COR-L47 (cell line): ENCODE data around the gene ANO8.

Experiments used
- DNase-seq: peaks from one replicate; lab custom pipeline; 2025; lab: John Stamatoyannopoulos, UW

Gene ANO8

DNA sequence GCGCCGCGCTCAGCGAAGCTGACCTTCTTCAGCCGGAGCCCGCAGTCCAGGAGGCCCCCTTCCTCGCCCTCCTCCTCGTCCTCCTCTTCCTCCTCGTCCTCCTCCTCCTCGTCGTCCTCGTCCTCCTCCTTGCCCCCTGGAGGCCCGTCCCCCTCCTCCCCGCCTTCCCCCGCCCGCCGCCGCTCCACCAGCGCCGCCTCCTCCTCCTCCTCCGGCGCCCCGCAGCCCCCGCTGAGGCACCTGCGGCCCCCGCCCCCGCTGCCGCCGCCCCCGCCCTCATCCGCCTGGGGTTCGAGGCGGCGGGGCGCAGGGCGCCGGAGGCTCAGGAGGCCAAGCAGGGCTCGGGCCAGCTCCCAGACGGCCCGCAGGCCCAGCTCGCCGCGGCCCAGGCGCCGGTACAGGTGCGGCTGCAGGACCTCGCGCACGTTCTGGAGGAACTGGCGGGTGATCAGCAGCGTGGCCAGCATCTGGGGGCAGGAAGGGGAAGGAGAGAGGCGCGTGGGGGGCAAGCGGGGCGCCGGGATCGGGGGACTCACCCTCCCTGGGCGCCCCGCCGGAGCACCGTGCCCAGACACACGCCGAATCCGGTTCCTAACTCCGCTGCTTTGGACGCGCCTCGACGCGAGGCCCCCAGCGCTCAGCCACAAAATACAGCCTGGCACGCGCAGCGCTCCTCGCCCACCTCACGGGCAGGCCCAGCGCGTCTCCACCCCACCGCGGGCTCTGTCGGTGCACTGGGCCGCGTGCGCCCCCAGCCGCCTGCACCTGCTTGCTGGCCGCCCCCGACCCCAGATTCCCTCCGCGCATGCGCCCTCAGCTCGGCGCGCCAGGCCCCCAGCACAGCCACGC lies 5.9 kb downstream of the ANO8 start:
- DNase-seq, result no peak

- DNase-seq, result no peak
Observed at GRCh38 chr19:17327654-17328516, 6.8 kb downstream of the ANO8 start.

- no peak for DNase-seq
Observed at GRCh38 chr19:17327068-17327653, 7.5 kb downstream of the ANO8 start.

- no peak for DNase-seq
Observed at GRCh38 chr19:17326595-17326966, 8.1 kb downstream of the ANO8 start.

- DNase-seq, result no peak
Observed at GRCh38 chr19:17325881-17326594, 8.6 kb downstream of the ANO8 start.

- no peak for DNase-seq
Observed at GRCh38 chr19:17325133-17325532, 9.5 kb downstream of the ANO8 start.

DNA sequence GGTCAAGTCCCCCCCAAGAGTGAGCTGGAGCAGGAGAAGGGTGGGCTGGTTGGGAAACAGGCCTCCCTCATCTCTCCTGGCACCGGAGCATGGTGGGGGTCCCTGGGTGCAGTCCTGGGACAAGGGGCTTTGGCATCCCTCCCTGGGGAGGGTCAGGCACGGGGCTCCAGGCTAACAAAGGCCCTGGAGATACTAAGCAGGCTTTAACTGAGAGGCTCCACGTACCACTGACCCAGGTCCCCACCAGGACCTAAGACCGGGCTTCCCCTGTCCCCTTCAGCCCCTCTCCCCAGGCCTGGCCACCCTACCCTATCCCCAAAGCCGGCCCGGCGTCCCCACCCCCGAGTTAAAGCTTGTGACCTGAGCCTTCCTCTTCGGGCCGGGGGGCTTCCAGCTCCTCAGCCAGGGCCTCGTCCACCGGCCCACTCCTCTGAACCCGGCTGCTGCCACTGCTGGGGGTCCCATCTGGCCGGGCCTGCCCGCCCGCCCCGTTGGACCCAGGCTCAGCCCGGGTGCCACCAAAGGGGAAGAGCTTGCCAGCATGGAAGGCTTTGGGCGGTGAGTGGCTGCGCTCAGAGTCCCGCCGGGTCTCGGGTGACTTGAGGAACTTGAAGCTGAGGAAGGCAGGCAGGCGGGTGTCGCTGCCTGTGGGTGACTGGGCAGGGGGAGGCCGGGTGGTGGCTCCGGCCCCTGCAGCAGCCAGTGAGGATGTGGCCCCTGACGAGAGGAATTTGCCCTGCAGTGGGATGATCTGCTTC lies 10.1 kb downstream of the ANO8 start:
- no peak for DNase-seq

DNA sequence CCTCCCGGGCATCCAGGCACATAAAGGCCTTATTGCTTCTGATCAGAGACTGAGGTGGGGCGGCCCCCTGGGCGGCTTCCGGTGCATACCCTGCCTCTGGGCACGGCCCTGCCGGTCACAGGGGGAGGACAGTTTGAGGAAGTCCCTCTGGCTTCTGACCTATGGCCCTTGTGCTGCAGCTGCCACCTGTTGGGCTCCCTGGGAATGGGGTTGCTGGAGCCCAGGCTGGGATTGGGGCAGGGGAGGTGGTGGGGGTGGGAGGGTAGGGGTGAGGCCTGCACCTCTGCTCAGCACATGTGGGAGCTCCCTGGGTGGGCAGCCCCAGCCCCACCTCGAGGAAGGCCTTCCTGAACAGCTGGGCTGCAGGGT lies 10.7 kb downstream of the ANO8 start:
- no peak for DNase-seq

- no peak for DNase-seq
Observed at GRCh38 chr19:17323300-17323963, 11.2 kb downstream of the ANO8 start.

DNA sequence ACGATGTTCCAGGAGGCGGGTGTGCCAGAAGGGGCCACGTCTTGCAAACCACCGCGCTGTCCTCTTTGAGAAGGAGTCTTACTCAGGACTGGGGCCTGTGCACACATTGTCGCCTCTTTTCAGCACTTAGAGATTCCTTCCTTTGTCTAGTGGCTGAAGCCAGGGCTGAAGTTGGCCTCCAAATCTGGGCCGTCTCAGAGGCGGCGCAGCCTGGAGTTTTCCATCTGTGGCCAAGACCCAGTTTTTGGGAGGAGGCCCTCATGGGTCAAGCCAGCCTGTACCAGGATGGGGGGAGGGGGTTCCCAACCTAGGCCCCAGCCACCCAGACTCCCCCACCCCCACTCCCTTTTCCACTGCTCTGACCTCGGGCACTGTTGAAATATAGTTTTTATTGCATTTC lies 11.8 kb downstream of the ANO8 start:
- DNase-seq, result no peak

DNA sequence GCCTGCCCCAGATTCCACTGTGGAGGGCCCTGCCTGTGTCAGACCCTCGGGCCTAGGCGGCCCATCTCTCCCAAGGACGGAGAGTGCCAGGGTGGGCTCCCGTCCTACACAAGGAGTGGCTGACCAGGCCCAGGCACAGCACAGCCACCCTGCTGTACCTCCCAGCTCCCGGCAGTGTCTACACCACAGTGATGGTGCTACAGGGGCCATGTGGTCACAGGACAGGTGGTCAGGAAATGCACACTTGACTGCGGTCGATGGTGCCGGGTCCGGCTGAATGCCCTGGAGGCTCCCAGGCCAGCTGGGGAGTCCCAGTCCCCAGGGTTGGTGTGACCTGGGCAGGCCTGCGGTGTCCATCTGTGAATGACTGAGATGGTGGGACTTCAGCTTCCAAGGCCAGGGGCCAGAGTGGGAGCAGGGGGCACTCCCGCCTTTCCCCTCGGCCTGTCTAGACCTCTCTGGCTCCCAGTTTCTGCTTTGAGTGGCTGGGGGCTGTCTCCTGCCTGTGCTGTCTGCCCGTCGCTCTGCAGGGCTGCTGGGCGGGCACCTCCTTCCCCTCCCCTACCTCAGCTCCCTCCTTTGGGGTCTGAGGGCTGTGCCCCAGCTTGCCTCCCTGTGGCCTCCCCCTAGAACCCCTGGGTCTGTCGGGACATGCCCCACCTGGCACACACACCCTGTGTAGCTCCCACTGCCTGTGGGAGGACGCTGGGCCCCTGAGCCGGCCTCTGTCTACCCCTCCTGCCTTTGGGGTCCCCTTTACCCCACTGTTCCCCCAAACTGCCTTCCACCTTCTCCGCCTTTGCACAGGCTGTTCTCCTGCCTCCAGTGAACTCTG lies 12.8 kb downstream of the ANO8 start:
- no peak for DNase-seq

GRCh38 chr19:17320435-17320834 lies 14.2 kb downstream of the ANO8 start:
- no peak for DNase-seq

- no peak for DNase-seq
Observed at GRCh38 chr19:17319473-17320238, 15.0 kb downstream of the ANO8 start.

DNA sequence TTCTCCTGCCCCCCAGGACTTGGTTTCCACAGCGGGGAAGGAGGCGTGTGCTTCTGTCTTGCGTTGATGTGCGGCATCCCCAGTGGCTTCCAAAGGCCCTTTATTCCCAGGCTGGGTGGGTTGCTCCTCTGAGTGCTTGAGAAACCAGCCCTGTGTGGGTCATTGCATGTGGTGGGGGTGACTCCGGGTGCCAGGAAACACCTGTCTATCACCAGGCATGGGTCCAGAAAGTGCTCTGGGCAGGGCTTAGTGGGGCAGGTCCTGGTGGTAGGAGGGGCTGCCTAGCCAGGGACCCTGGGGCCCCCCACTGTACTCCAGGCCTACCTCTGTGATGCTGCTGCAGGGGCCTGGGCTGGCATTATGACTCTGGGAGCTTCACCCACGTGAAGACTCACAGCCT lies 15.7 kb downstream of the ANO8 start:
- DNase-seq, result no peak

DNA sequence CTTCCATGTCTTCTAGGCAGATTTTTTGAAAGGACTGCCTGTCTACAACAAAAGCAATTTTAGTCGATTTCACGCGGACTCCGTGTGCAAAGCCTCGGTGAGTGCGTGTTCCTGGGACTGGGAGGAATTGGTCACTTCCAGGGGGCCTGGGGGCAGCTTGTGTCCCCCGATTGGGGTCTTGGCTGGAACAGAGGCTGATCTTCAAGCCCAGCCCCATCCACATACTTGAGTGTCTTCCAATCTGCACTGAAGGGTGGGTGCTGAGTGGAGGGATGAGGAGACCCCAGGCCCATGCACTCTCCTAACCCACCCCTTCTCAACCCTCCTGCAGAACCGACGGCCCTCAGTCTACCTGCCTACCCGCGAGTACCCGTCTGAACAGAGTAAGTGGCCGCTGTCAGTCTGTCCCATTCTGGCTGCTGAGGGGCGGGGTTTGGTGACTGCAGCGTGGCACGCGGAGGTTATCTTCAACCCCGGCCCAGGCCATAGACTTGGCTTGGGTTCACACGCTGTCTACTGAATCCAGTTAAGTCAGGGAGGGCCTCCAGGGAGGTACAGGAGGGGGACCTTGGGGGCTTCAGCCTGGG lies 20.6 kb downstream of the ANO8 start:
- no peak for DNase-seq

DNA sequence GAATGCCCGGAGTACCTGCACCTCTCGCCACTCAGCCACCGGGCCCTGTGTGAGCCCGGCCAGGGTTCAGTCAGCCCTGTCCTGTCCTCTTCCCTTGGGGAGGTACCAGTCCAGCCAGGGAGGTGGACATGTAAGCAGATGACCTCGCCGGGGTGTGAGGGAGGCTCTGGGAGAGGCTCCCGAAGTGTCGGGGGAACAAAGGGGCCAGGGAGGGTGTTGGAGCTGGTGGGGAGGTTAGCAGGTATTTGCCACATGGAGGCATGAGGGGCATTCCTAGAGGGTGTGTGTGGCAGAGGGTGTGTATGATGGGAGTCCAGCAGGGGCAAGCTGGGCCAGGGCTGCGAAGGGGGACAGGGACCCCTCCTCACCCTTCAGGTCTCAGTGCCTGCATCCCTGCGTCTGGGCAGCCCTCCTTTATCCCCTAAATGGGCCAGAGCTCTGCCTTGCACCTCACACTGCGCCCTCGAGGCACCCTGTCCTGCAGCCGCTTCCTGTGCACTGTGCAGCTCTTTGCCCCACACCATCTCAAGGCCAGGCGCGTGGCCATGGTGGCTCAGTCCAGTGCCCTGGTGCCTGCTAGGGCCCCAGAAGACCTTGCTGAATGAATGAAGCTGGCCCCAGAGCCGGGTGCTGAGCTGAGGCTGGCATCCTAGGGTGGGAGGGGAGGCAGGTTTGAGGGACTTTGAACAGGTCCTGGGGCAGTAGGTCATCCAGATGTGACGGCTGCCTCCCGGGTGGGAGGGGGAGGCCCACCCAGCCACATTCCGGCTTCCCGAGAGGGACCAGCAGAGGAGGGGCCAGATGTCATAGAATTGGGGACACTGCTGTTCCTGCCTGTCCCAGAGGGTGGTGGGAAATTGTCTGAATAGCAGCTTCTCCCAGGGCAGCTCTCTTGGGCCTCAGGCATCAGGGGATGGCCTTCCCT lies 22.2 kb downstream of the ANO8 start:
- DNase-seq, result no peak

- DNase-seq, result no peak
Observed at GRCh38 chr19:17311455-17312188, 23.0 kb downstream of the ANO8 start.
